Measurements from ENCODE around the gene TAS1R2. TPM values are rescaled to one million over a fixed set of nuclear protein-coding genes. Genes with fewer than 3 reads are reported as not detected.
"Not testable (repeated sequence)": the region's sequence is repeated elsewhere in the genome, so short reads cannot be mapped to it uniquely, and the experiment has no call there.

TAS1R2 gene
- total RNA-seq, 1 experiment from 2014 or later = not detected

- in situ Hi-C loops (cut with HindIII; ENCODE audit: low sequenced_read_pairs) = no loop called here
- no peak for DNase-seq (ENCODE audit: low spot score)
These were observed 19.3 kb downstream of the TAS1R2 start for GRCh38 chr1:18840145-18840544.

- DNase-seq (ENCODE audit: low spot score) = no peak
- in situ Hi-C loops (cut with HindIII; ENCODE audit: low sequenced_read_pairs) = no loop called here
These were observed 22.8 kb downstream of the TAS1R2 start for GRCh38 chr1:18836654-18837053.

GRCh38 chr1:18832319-18832718, 27.1 kb downstream of the TAS1R2 start:
- DNase-seq (ENCODE audit: low spot score); in situ Hi-C loops (cut with HindIII; ENCODE audit: low sequenced_read_pairs): not testable (repeated sequence)

- in situ Hi-C loops (cut with HindIII; ENCODE audit: low sequenced_read_pairs) = no loop called here
- no peak for DNase-seq (ENCODE audit: low spot score)
These were observed 27.8 kb downstream of the TAS1R2 start for GRCh38 chr1:18831656-18832055.

GRCh38 chr1:18830596-18830995, 28.9 kb downstream of the TAS1R2 start:
- in situ Hi-C loops (cut with HindIII; ENCODE audit: low sequenced_read_pairs) = no loop called here
- DNase-seq (ENCODE audit: low spot score) = no peak

GRCh38 chr1:18829671-18830070, 29.8 kb downstream of the TAS1R2 start:
- no peak for DNase-seq (ENCODE audit: low spot score)
- in situ Hi-C loops (cut with HindIII; ENCODE audit: low sequenced_read_pairs) = no loop called here

GRCh38 chr1:18828224-18828623, 31.2 kb downstream of the TAS1R2 start:
- in situ Hi-C loops (cut with HindIII; ENCODE audit: low sequenced_read_pairs) = no loop called here
- DNase-seq (ENCODE audit: low spot score) = no peak

- in situ Hi-C loops (cut with HindIII; ENCODE audit: low sequenced_read_pairs) = no loop called here
These were observed 36.0 kb downstream of the TAS1R2 start for GRCh38 chr1:18823438-18823837.

GRCh38 chr1:18820791-18821641, 38.4 kb downstream of the TAS1R2 start:
- in situ Hi-C loops (cut with HindIII; ENCODE audit: low sequenced_read_pairs) = no loop called here
- peak; percentile 86 for DNase-seq (ENCODE audit: low spot score)

More at GRCh38 chr1:18823438-18823837, 36.0 kb downstream of the TAS1R2 start:
- DNase-seq (ENCODE audit: low spot score) = no peak

GRCh38 chr1:18819986-18820790, 39.3 kb downstream of the TAS1R2 start:
- DNase-seq (ENCODE audit: low spot score) = no peak
- in situ Hi-C loops (cut with HindIII; ENCODE audit: low sequenced_read_pairs) = no loop called here

GRCh38 chr1:18819203-18819602, 40.3 kb downstream of the TAS1R2 start:
- no peak for DNase-seq (ENCODE audit: low spot score)
- in situ Hi-C loops (cut with HindIII; ENCODE audit: low sequenced_read_pairs) = no loop called here

- DNase-seq (ENCODE audit: low spot score) = peak; percentile 40
- in situ Hi-C loops (cut with HindIII; ENCODE audit: low sequenced_read_pairs) = no loop called here
These were observed 41.5 kb downstream of the TAS1R2 start for GRCh38 chr1:18817795-18818435.

- in situ Hi-C loops (cut with HindIII; ENCODE audit: low sequenced_read_pairs) = no loop called here
- no peak for DNase-seq (ENCODE audit: low spot score)
These were observed 42.1 kb downstream of the TAS1R2 start for GRCh38 chr1:18817316-18817715.

- in situ Hi-C loops (cut with HindIII; ENCODE audit: low sequenced_read_pairs) = no loop called here
These were observed 42.7 kb downstream of the TAS1R2 start for GRCh38 chr1:18816808-18817207.

GRCh38 chr1:18814874-18815531, 44.5 kb downstream of the TAS1R2 start:
- no peak for DNase-seq (ENCODE audit: low spot score)
- in situ Hi-C loops (cut with HindIII; ENCODE audit: low sequenced_read_pairs) = no loop called here

More at GRCh38 chr1:18816808-18817207, 42.7 kb downstream of the TAS1R2 start:
- no peak for DNase-seq (ENCODE audit: low spot score)

GRCh38 chr1:18814425-18814824, 45.0 kb downstream of the TAS1R2 start:
- in situ Hi-C loops (cut with HindIII; ENCODE audit: low sequenced_read_pairs) = no loop called here

GRCh38 chr1:18812453-18812939, 47.0 kb downstream of the TAS1R2 start:
- in situ Hi-C loops (cut with HindIII; ENCODE audit: low sequenced_read_pairs) = no loop called here
- no peak for DNase-seq (ENCODE audit: low spot score)

More at GRCh38 chr1:18814425-18814824, 45.0 kb downstream of the TAS1R2 start:
- DNase-seq (ENCODE audit: low spot score) = no peak

GRCh38 chr1:18811733-18812452, 47.6 kb downstream of the TAS1R2 start:
- DNase-seq (ENCODE audit: low spot score) = no peak
- in situ Hi-C loops (cut with HindIII; ENCODE audit: low sequenced_read_pairs) = no loop called here
